Heart right ventricle (tissue), 16 donors: ENCODE results near the gene KLHL22. TPM values are rescaled to one million over a fixed set of nuclear protein-coding genes. Genes with fewer than 3 reads are reported as not detected.

Source experiments
- ATAC-seq, 8 donors: fragments of 200-7000 bp; cut with Tn5 transposase; one replicate each; pipeline ENCODE4 v1.9.1; 2020; ENCODE audit warnings: mild to moderate bottlenecking in 8 of 8, moderate library complexity in 8 of 8, moderate number of reproducible peaks in 1 of 8
- DNase-seq, 2 donors: peaks; one replicate each; pipeline ENCODE4 v3.0.0-alpha.2; 2020
- H3K27ac ChIP-seq, 10 donors: fragments of 200-600 bp; sonication (generic) in 2 of 10; one replicate each; pipeline versions ENCODE4 v1.5.0 to v1.8.0; 2020 to 2022; ENCODE audit warnings: mild to moderate bottlenecking in 3 of 10
- H3K27me3 ChIP-seq, 7 donors: fragments of 200-600 bp; one replicate each; pipeline ENCODE4 v1.8.0; 2021 to 2022; ENCODE audit warnings: mild to moderate bottlenecking in 2 of 7
- H3K36me3 ChIP-seq, 9 donors: fragments of 200-600 bp; sonication (generic) in 1 of 9; one replicate each; pipeline versions ENCODE4 v1.5.0 to v1.8.0; 2020 to 2022; ENCODE audit warnings: mild to moderate bottlenecking in 2 of 9
- H3K4me1 ChIP-seq, 9 donors: fragments of 200-600 bp; sonication (generic) in 1 of 9; one replicate each; pipeline versions ENCODE4 v1.5.0 to v1.8.0; 2020 to 2022; ENCODE audit warnings: mild to moderate bottlenecking in 4 of 9
- H3K4me3 ChIP-seq, 10 donors: fragments of 200-600 bp; sonication (generic) in 2 of 10; one replicate each; pipeline versions ENCODE4 v1.5.0 to v1.8.0; 2020 to 2022; ENCODE audit warnings: mild to moderate bottlenecking in 7 of 10, moderate library complexity in 2 of 10
- H3K9me3 ChIP-seq, 11 donors: fragments of 200-600 bp in 10 of 11; sonication (generic) in 2 of 11; one replicate each; pipeline versions ENCODE4 v1.5.0 to v1.8.0; 2013 to 2022; ENCODE audit warnings: mild to moderate bottlenecking in 2 of 11, control low read depth in 1 of 11, moderate library complexity in 1 of 11
- WGBS, 2 donors: extraction: QIAGEN DNeasy Blood & Tissue Kit; methylation state at CpG; one replicate each; pipeline ENCODE4 v1.1.7; 2013; ENCODE audit warnings: inconsistent platforms in 1 of 2; 5-methylcytosine and 5-hydroxymethylcytosine counted together
- intact Hi-C, 10 donors: fragments of 100-400 bp; cut with DNase I; formaldehyde crosslinking; loops; one replicate each; pipeline versions ENCODE4 v1.11.1 to v1.14.2; 2022
- polyA plus RNA-seq, 2 donors: library from polyadenylated mRNA; stranded (reverse); fragments of 200-250 nt; gene quantifications; one replicate each; pipeline ENCODE4 v1.2.3, GENCODE V29; 2013
- total RNA-seq, 10 donors: library from RNA; stranded (reverse); fragmentation: NEBNext Ultra II Directional in 3 of 10; extraction: Animal tissue kit (Norgen Biotek cat#: 25700) in 3 of 10; gene quantifications; one replicate each; pipeline versions ENCODE4 v1.2.1 to v1.2.4, GENCODE V29; 2021 to 2023
- TF ChIP-seq, protein P1 (sequence below), 9 donors: fragments of 200-600 bp; sonication (generic) in 2 of 9; IDR thresholded peaks; one replicate each; pipeline versions ENCODE4 v1.5.0 to v1.8.0; 2021 to 2022; ENCODE audit warnings: antibody characterized with exemption in 9 of 9, mild to moderate bottlenecking in 5 of 9, moderate library complexity in 1 of 9
- donor health status: Arrhythmogenic right ventricular cardiomyopathy.
- donor health status: ischemic (EF 13 %, LVEDD 7.1; RV severe dilation, severe dysfunction).
- donor health status: healthy with polysubstance abuse.
- donor health status: DM: no; HTN: yes; CAD: no.
- donor health status: DM: no; HTN: no; CAD: no.
- donor health status: ischemic (EF 25% LVEDD 6.9; RV normal size, moderate dysfunction).
- donor health status: ischemic (EF 25% LVEDD 5.7; RV mildly dilated, moderate dysfunction).
- donor health status: healthy.
- donor health status: DM: yes; HTN: yes; CAD: no.
- donor health status: Ischemic cardiomyopathy.
- donor health status: ischemic (EF 35%, LVEDD 5.7; RV mildly dilated, moderate dysfunction).
- donor health status: nonischemic (EF 11% LVEDD 7.7; RV severe dilation, severe dysfunction).
- donor health status: DM: yes; HTN: yes; CAD: no.
- donor health status: PGD.
- donor health status: ischemic (EF 29% LVEDD 5.4; RV normal size, mild dysfunction).
- donor health status: nonischemic (EF 23%, LVEDD 6.1; RV moderate dilation, normal function).

The KLHL22 gene
- total and polyA plus RNA-seq, 12 donors, result 11.3 to 29.3 (median 17.3) TPM

DNA sequence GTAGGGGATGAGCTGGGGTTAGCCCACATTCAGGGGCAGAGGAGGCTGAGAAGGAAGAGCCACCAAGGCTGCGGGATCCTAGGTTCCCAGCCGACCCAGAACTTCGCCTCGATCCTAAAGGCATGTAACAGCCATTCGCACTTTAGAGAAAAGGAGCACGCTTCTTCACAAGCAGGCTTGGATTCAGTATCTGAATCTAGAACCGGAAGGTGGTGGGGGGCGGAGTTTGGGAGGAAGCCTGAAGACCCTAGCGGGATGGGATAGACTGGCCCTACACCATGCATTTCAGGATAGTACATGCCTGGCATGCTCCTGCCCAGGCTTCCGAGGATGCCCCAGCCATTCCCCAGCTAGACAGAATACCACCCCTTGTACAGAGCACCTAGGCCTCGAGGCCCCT is 62.4 kb downstream of the KLHL22 start:
- no peak for ATAC-seq
- H3K36me3 ChIP-seq, result peaks cover 0 to 32% (median 3%) of the 10 kb centered on the region in 9 donors
- no peaks in the 10 kb centered on the region for H3K9me3 ChIP-seq
- intact Hi-C loops, result loop anchor here in 1 of 10 donors (10.0 kb wide), 1 partner anchor 62 kb away; the partner anchor contains the start of gene KLHL22
- no peak overlapping the region for H3K4me3 ChIP-seq
- DNase-seq, result no peak
- WGBS, 2 donors, result 91 to 92% methylated on average over 11 of the region's 11 CpGs
- H3K4me1 ChIP-seq, result peaks cover 8 to 57% (median 30%) of the 10 kb centered on the region in 9 donors
- TF ChIP-seq, protein P1, sequence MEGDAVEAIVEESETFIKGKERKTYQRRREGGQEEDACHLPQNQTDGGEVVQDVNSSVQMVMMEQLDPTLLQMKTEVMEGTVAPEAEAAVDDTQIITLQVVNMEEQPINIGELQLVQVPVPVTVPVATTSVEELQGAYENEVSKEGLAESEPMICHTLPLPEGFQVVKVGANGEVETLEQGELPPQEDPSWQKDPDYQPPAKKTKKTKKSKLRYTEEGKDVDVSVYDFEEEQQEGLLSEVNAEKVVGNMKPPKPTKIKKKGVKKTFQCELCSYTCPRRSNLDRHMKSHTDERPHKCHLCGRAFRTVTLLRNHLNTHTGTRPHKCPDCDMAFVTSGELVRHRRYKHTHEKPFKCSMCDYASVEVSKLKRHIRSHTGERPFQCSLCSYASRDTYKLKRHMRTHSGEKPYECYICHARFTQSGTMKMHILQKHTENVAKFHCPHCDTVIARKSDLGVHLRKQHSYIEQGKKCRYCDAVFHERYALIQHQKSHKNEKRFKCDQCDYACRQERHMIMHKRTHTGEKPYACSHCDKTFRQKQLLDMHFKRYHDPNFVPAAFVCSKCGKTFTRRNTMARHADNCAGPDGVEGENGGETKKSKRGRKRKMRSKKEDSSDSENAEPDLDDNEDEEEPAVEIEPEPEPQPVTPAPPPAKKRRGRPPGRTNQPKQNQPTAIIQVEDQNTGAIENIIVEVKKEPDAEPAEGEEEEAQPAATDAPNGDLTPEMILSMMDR (IDR thresholded peaks at IDR 0.05), result no peak
- peaks cover 5 to 94% (median 31%) of the 10 kb centered on the region in 7 donors for H3K27me3 ChIP-seq
- H3K27ac ChIP-seq, result no peak overlapping the region

DNA sequence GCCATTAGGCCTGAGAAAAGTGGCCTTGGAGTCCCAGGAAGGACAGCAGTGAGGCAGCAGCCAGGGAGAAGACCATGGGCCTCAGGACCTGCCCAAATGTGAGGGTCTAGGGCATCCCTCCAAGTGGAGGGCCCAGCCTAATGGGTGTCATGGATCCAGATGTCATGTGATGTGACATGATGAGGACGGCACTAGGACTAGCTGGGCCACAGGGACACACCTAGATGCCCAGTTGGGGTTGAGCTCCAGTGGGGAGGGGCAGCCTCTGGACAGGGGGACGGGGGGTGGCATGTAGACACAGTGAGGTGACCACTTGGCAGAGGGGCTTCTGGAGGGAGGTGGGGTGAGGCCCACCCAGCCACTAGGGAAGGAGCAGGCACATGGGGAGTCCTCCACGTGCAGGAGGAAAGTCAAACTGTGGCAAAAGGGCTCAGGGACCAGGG is 63.3 kb downstream of the KLHL22 start:
- H3K4me1 ChIP-seq, result peaks cover 8 to 52% (median 27%) of the 10 kb centered on the region in 9 donors
- WGBS, 2 donors, result 88 to 89% methylated on average over 3 of the region's 3 CpGs
- H3K27ac ChIP-seq, result no peak overlapping the region
- no peak for DNase-seq
- peaks cover 5 to 94% (median 31%) of the 10 kb centered on the region in 7 donors for H3K27me3 ChIP-seq
- intact Hi-C loops, result loop anchor here in 1 of 10 donors (10.0 kb wide), 1 partner anchor 63 kb away; the partner anchor contains the start of gene KLHL22
- peaks cover 0 to 41% (median 3%) of the 10 kb centered on the region in 9 donors for H3K36me3 ChIP-seq
- TF ChIP-seq, protein P1 (IDR thresholded peaks at IDR 0.05), result no peak
- H3K4me3 ChIP-seq, result no peak overlapping the region
- H3K9me3 ChIP-seq, result no peaks in the 10 kb centered on the region
- ATAC-seq, result no peak

DNA sequence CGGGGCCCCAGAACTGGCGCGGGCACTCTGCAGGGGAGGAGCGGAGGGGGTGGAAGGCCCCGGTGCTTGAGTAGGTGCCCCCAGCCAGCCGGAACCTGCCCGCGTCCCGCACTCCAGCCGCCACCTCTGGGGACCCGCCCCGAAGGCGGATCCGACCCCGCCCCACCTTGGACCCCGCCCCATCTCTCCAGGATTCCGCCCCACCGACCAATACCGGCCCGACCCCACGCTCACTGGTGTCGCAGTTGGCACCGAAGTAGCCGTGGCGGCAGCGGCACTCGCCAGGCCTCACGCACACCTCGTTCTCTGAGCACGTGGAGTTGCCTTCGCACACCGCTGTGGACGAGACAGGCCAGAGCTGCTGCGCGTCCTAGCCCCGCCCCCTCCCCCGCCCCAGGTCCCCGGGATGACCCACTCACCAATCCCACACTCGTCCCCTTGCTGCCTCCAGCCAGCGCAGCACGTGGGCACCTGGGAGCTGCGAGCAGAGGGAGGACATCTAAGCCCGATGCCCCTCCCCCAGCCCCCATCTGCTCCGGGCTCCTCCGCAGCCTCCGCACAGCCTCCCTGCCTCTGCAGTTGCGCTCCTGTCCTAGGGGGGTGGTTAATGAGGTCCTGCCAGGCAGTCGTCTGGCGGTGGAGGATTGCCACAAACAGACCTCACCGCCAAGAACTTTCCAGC is 63.9 kb downstream of the KLHL22 start:
- ATAC-seq (no peak), DNase-seq (no peak)
- WGBS, 2 donors, result 47 to 58% methylated on average over 50 of the region's 50 CpGs
- Histone ChIP-seq H3K27ac (no peak overlapping the region), H3K27me3 (peaks cover 2 to 94% (median 30%) of the 10 kb centered on the region in 7 donors), H3K9me3 (no peaks in the 10 kb centered on the region), H3K4me1 (peaks cover 8 to 46% (median 27%) of the 10 kb centered on the region in 9 donors), H3K36me3 (peaks cover 0 to 46% (median 3%) of the 10 kb centered on the region in 9 donors), H3K4me3 (peak overlapping the region in 4 of 10 donors; percentile 12 to 61 (median 22))
- intact Hi-C loops, result loop anchor here in 1 of 10 donors (10.0 kb wide), 1 partner anchor 63 kb away; the partner anchor contains the start of gene KLHL22
- TF ChIP-seq, protein P1 (IDR thresholded peaks at IDR 0.05), result no peak

DNA sequence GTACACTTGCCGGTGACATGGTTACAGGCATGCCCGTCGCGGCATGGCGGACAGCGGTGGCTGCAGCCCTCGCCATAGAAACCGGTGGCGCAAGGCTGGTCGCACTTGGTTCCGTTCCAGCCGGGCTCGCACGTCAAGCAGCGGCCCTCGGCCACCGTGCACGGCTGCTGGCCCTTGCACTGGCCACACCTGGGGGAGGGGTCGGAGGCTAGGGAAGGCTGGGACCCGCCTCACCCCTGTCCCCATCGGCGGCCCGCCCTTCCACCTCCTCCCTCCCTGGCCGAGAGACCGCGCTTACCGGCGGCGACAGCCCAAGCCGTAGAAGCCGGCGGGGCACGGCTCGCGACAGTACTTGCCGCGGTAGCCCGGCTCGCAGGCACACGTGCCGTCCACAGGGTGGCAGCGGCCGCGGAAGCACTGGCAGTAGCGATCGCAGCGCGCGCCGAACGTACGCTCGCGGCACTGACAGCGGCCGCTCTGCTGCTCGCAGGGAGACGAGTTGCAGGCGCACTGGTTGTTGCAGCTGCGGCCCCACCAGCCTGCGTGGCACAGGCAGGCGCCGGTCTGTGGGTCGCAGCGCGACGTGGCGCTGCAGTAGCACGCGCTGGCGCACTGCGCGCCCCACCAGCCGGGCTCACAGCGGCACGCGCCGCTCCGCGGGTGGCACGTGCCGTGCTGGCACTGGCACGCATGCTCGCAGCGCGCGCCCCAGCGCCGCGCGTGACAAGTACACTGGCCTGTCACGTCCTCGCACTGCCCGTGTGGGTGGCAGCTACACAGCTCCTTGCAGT is 64.7 kb downstream of the KLHL22 start:
- Histone ChIP-seq H3K4me1 (peaks cover 3 to 45% (median 26%) of the 10 kb centered on the region in 9 donors), H3K27me3 (peaks cover 0 to 94% (median 23%) of the 10 kb centered on the region in 7 donors), H3K36me3 (peaks cover 0 to 50% (median 3%) of the 10 kb centered on the region in 9 donors), H3K27ac (no peak overlapping the region), H3K9me3 (no peaks in the 10 kb centered on the region), H3K4me3 (peak overlapping the region in 7 of 10 donors; percentile 10 to 61 (median 12))
- ATAC-seq (peak in 7 of 8 donors; percentile 9 to 63 (median 39)), DNase-seq (peak in 1 of 2 donors; percentile 44)
- 28 to 52% methylated on average over 94 of the region's 94 CpGs for WGBS, 2 donors
- intact Hi-C loops, result loop anchor here in 1 of 10 donors (10.0 kb wide), 1 partner anchor 64 kb away; the partner anchor contains the start of gene KLHL22
- TF ChIP-seq, protein P1 (IDR thresholded peaks at IDR 0.05), result peak in 7 of 9 donors; percentile 4 to 45 (median 29)
